22Rv1 (cell line): Measurements from ENCODE around the gene DMBT1.

Experiments used
- ZFX ChIP-seq: fragments of 450-650 bp; IDR thresholded peaks from 2 replicates; pipeline ENCODE4 v1.6.1; 2017; ENCODE audit warnings: antibody characterized with exemption, borderline replicate concordance
- TF ChIP-seq, protein P1 (sequence below): fragments of 450-650 bp; IDR thresholded peaks from 2 replicates; pipeline ENCODE4 v1.5.1; 2017; ENCODE audit warnings: mild to moderate bottlenecking

DNA sequence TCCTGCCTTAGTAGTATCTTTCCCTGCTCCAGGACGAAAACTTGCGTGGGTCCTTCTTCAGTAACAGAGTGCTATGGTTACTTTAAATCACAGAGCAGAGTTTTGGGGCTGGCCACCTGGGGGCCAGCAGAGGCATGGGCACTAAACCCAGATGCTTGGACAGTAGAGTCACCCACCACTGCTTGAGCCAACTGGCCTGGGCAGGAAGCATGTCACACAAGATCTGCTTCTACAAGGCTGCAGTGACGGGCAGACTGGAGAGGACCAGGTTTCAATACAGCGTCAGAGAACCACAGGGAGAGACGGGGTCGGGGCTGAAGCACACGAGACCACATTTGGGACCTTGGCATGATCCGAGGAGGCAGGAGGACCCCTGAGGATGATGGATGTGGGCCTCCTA lies 14.3 kb upstream of the DMBT1 start:
- TF ChIP-seq, protein P1, sequence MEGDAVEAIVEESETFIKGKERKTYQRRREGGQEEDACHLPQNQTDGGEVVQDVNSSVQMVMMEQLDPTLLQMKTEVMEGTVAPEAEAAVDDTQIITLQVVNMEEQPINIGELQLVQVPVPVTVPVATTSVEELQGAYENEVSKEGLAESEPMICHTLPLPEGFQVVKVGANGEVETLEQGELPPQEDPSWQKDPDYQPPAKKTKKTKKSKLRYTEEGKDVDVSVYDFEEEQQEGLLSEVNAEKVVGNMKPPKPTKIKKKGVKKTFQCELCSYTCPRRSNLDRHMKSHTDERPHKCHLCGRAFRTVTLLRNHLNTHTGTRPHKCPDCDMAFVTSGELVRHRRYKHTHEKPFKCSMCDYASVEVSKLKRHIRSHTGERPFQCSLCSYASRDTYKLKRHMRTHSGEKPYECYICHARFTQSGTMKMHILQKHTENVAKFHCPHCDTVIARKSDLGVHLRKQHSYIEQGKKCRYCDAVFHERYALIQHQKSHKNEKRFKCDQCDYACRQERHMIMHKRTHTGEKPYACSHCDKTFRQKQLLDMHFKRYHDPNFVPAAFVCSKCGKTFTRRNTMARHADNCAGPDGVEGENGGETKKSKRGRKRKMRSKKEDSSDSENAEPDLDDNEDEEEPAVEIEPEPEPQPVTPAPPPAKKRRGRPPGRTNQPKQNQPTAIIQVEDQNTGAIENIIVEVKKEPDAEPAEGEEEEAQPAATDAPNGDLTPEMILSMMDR = no peak
- no peak for TF ChIP-seq ZFX
